ENCODE measurements around the gene CCL3.

GRCh38 chr17:36049643-36050042 is 40.3 kb downstream of the CCL3 start:
- no peak for TF ChIP-seq CTCF (IDR thresholded peaks at IDR 0.05)
- no peak for TF ChIP-seq POLR2AphosphoS5 (IDR thresholded peaks at IDR 0.05; ENCODE audit: low read depth, low read length)
- TF ChIP-seq TCF7L2 (IDR thresholded peaks at IDR 0.05; ENCODE audit: low read depth, low read length) = no peak
- no peak for TF ChIP-seq REST (IDR thresholded peaks at IDR 0.05; ENCODE audit: insufficient read depth in 1 of 2, low read depth in 2 of 2, low read length in 1 of 2)
- no peak for TF ChIP-seq SIN3A (IDR thresholded peaks at IDR 0.05; ENCODE audit: borderline replicate concordance, insufficient read depth, low read depth, low read length)

Data from Panc1 (cell line).